Neuronal stem cell (in vitro differentiated cells): ENCODE results near the gene MAD1L1.

Experiments used
- DNase-seq: peaks from one replicate; pipeline ENCODE4 v3.0.0-alpha.2; 2013; ENCODE audit warnings: low spot score
- H2AFZ ChIP-seq: one replicate; pipeline ENCODE4 v1.6.1; 2013; ENCODE audit warnings: mild to moderate bottlenecking, low read length, inconsistent platforms
- H2AK5ac ChIP-seq: 2 replicates; pipeline ENCODE4 v1.6.1; 2013; ENCODE audit warnings: low read depth, mild to moderate bottlenecking, inconsistent platforms, low read length, moderate library complexity, mixed read lengths
- H2BK120ac ChIP-seq: 2 replicates; pipeline ENCODE4 v1.6.1; 2013; ENCODE audit warnings: low read depth, mild to moderate bottlenecking, inconsistent platforms, low read length, moderate library complexity, mixed read lengths
- H2BK12ac ChIP-seq: one replicate; pipeline ENCODE4 v1.6.1; 2013; ENCODE audit warnings: low read length, inconsistent platforms
- H2BK15ac ChIP-seq: 2 replicates; pipeline ENCODE4 v1.6.1; 2013; ENCODE audit warnings: mild to moderate bottlenecking, low read length, inconsistent platforms, mixed read lengths
- H2BK5ac ChIP-seq: one replicate; pipeline ENCODE4 v1.6.1; 2013; ENCODE audit warnings: inconsistent platforms, mild to moderate bottlenecking, low read length, moderate library complexity
- H3K14ac ChIP-seq: one replicate; pipeline ENCODE4 v1.6.1; 2013; ENCODE audit warnings: low read length, inconsistent platforms
- H3K18ac ChIP-seq: 2 replicates; pipeline ENCODE4 v1.6.1; 2013; ENCODE audit warnings: low read length, inconsistent platforms
- H3K23ac ChIP-seq: 2 replicates; pipeline ENCODE4 v1.6.1; 2013; ENCODE audit warnings: low read depth, mild to moderate bottlenecking, mixed read lengths, low read length, inconsistent platforms; ENCODE audit not compliant: poor library complexity
- H3K27ac ChIP-seq: replicated peaks from 3 replicates; pipeline ENCODE4 v1.5.1; 2013; ENCODE audit warnings: low read length, inconsistent platforms
- H3K27me3 ChIP-seq, 3 experiments: 2 replicates each; pipeline ENCODE4 v1.6.1; 2013; ENCODE audit warnings: low read length in 3 of 3, mild to moderate bottlenecking in 2 of 3, inconsistent platforms in 1 of 3, low read depth in 1 of 3, mixed read lengths in 1 of 3, moderate library complexity in 1 of 3; ENCODE audit not compliant: control insufficient read depth in 3 of 3, insufficient read depth in 3 of 3
- H3K36me3 ChIP-seq, 2 donors: replicated peaks in 1 of 2; 2 replicates each; pipeline ENCODE4 v1.6.1; 2013; ENCODE audit warnings: low read length in 2 of 2; ENCODE audit not compliant: control insufficient read depth in 2 of 2, insufficient read depth in 2 of 2
- H3K4ac ChIP-seq: 2 replicates; pipeline ENCODE4 v1.6.1; 2013; ENCODE audit warnings: inconsistent platforms, mild to moderate bottlenecking, low read length, moderate library complexity
- H3K4me1 ChIP-seq, 2 donors: 1 replicate in 1 of 2; 2 replicates in 1 of 2; pipeline ENCODE4 v1.6.1; 2013; ENCODE audit warnings: low read length in 2 of 2, low read depth in 1 of 2; ENCODE audit not compliant: control insufficient read depth in 2 of 2, insufficient read depth in 1 of 2
- H3K4me2 ChIP-seq: one replicate; pipeline ENCODE4 v1.6.1; 2013; ENCODE audit warnings: mild to moderate bottlenecking, low read length, inconsistent platforms; ENCODE audit not compliant: insufficient read depth, poor library complexity, severe bottlenecking
- H3K4me3 ChIP-seq, 2 donors: 2 replicates each; pipeline ENCODE4 v1.5.1; 2013; ENCODE audit warnings: low read length in 2 of 2, mild to moderate bottlenecking in 2 of 2, inconsistent platforms in 1 of 2, moderate library complexity in 1 of 2
- H3K79me1 ChIP-seq: one replicate; pipeline ENCODE4 v1.6.1; 2013; ENCODE audit warnings: low read depth, mild to moderate bottlenecking, inconsistent platforms, low read length, moderate library complexity
- H3K9ac ChIP-seq: one replicate; pipeline ENCODE4 v1.6.1; 2013; ENCODE audit warnings: mild to moderate bottlenecking, low read depth, low read length, inconsistent platforms; ENCODE audit not compliant: poor library complexity
- H3K9me3 ChIP-seq, 2 donors: replicated peaks in 1 of 2; 2 replicates each; pipeline versions ENCODE3 to v1.6.1; 2013; ENCODE audit warnings: low read length in 2 of 2, mild to moderate bottlenecking in 2 of 2, inconsistent platforms in 1 of 2, low read depth in 1 of 2, mixed read lengths in 1 of 2, moderate library complexity in 1 of 2; ENCODE audit not compliant: control insufficient read depth in 2 of 2, insufficient read depth in 1 of 2
- H4K8ac ChIP-seq: one replicate; pipeline ENCODE4 v1.6.1; 2013; ENCODE audit warnings: low read depth, mild to moderate bottlenecking, inconsistent platforms, low read length, moderate library complexity
- H4K91ac ChIP-seq: one replicate; pipeline ENCODE4 v1.6.1; 2013; ENCODE audit warnings: low read length, low read depth, mild to moderate bottlenecking, inconsistent platforms; ENCODE audit not compliant: poor library complexity
- WGBS, 2 donors: extraction: QIAGEN DNeasy Blood & Tissue Kit; methylation state at CpG; one replicate each; pipeline ENCODE4 v1.1.7; 2013; ENCODE audit warnings: missing lambda C conversion rate in 2 of 2, mixed read lengths in 1 of 2; ENCODE audit not compliant: insufficient read length in 2 of 2, insufficient replicate concordance in 1 of 2; ENCODE audit errors: extremely low coverage in 2 of 2; 5-methylcytosine and 5-hydroxymethylcytosine counted together

Gene MAD1L1

GRCh38 chr7:1849351-1850041 lies 383.2 kb downstream of the MAD1L1 start:
- no CpG with 5 or more reads among the region's 35 CpGs for WGBS, 2 donors
- H2AK5ac ChIP-seq = no peak overlapping the region
- no peak overlapping the region for H4K91ac ChIP-seq
- H3K18ac ChIP-seq = peak overlapping the region; percentile 86
- H3K9me3 ChIP-seq = no peaks in the 10 kb centered on the region
- H2AFZ ChIP-seq = no peak overlapping the region
- peaks cover 2% of the 10 kb centered on the region in 2 donors for H3K4me1 ChIP-seq
- H2BK15ac ChIP-seq = no peak overlapping the region
- no peak overlapping the region for H3K4me2 ChIP-seq
- H3K4me3 ChIP-seq = no peak overlapping the region
- H3K4ac ChIP-seq = no peak overlapping the region
- H2BK12ac ChIP-seq = no peak overlapping the region
- peak overlapping the region; percentile 7 for H3K9ac ChIP-seq
- H3K79me1 ChIP-seq = peaks cover 6% of the 10 kb centered on the region
- DNase-seq = no peak
- peak overlapping the region; percentile 61 for H3K23ac ChIP-seq
- no peaks in the 10 kb centered on the region for H3K36me3 ChIP-seq
- H3K27ac ChIP-seq = no peak overlapping the region
- H3K14ac ChIP-seq = no peak overlapping the region
- H2BK120ac ChIP-seq = no peak overlapping the region
- no peak overlapping the region for H4K8ac ChIP-seq
- no peak overlapping the region for H2BK5ac ChIP-seq
- no peaks in the 10 kb centered on the region for H3K27me3 ChIP-seq

- Histone ChIP-seq H2BK120ac (no peak overlapping the region), H3K36me3 (no peaks in the 10 kb centered on the region), H3K79me1 (peaks cover 6% of the 10 kb centered on the region), H3K27ac (no peak overlapping the region), H3K9ac (peak overlapping the region; percentile 7), H4K8ac (no peak overlapping the region), H3K4me2 (no peak overlapping the region), H3K27me3 (no peaks in the 10 kb centered on the region), H2AK5ac (no peak overlapping the region), H3K4me3 (peak overlapping the region in 1 of 2 donors; percentile 61), H2BK15ac (no peak overlapping the region), H3K4me1 (peaks cover 2% of the 10 kb centered on the region in 2 donors), H3K9me3 (no peaks in the 10 kb centered on the region), H2AFZ (no peak overlapping the region), H3K23ac (peak overlapping the region; percentile 61), H3K4ac (no peak overlapping the region), H4K91ac (no peak overlapping the region), H3K14ac (peak overlapping the region; percentile 61), H3K18ac (peak overlapping the region; percentile 5), H2BK12ac (no peak overlapping the region), H2BK5ac (no peak overlapping the region)
- WGBS, 2 donors = no CpG with 5 or more reads among the region's 15 CpGs
- no peak for DNase-seq
Observed at GRCh38 chr7:1848911-1849311, 383.8 kb downstream of the MAD1L1 start.

GRCh38 chr7:1848013-1848640 lies 384.6 kb downstream of the MAD1L1 start:
- no CpG with 5 or more reads among the region's 23 CpGs for WGBS, 2 donors
- no peak overlapping the region for H3K4ac ChIP-seq
- no peaks in the 10 kb centered on the region for H3K27me3 ChIP-seq
- peak overlapping the region; percentile 51 for H3K14ac ChIP-seq
- H3K4me2 ChIP-seq = no peak overlapping the region
- peaks cover 6% of the 10 kb centered on the region for H3K79me1 ChIP-seq
- H3K36me3 ChIP-seq = no peaks in the 10 kb centered on the region
- H3K4me3 ChIP-seq = no peak overlapping the region
- H3K23ac ChIP-seq = no peak overlapping the region
- H3K9me3 ChIP-seq = no peaks in the 10 kb centered on the region
- DNase-seq = no peak
- H2BK120ac ChIP-seq = no peak overlapping the region
- H3K27ac ChIP-seq = no peak overlapping the region
- H2AK5ac ChIP-seq = no peak overlapping the region
- H3K4me1 ChIP-seq = peaks cover 2% of the 10 kb centered on the region in 2 donors
- peak overlapping the region; percentile 24 for H2BK5ac ChIP-seq
- H2BK12ac ChIP-seq = no peak overlapping the region
- no peak overlapping the region for H4K8ac ChIP-seq
- no peak overlapping the region for H2BK15ac ChIP-seq
- H4K91ac ChIP-seq = no peak overlapping the region
- no peak overlapping the region for H2AFZ ChIP-seq
- peak overlapping the region; percentile 54 for H3K18ac ChIP-seq
- no peak overlapping the region for H3K9ac ChIP-seq

- Histone ChIP-seq H3K4me1 (peaks cover 2% of the 10 kb centered on the region in 2 donors), H3K4ac (no peak overlapping the region), H3K23ac (no peak overlapping the region), H4K91ac (no peak overlapping the region), H4K8ac (no peak overlapping the region), H3K79me1 (peaks cover 6% of the 10 kb centered on the region), H3K18ac (no peak overlapping the region), H3K4me2 (no peak overlapping the region), H3K14ac (peak overlapping the region; percentile 6), H3K27ac (no peak overlapping the region), H3K27me3 (no peaks in the 10 kb centered on the region), H3K4me3 (no peak overlapping the region), H3K9ac (no peak overlapping the region), H2BK15ac (no peak overlapping the region), H3K36me3 (no peaks in the 10 kb centered on the region), H2BK5ac (peak overlapping the region; percentile 77), H2AK5ac (no peak overlapping the region), H3K9me3 (no peaks in the 10 kb centered on the region), H2AFZ (no peak overlapping the region), H2BK120ac (peak overlapping the region; percentile 36), H2BK12ac (no peak overlapping the region)
- DNase-seq = no peak
- WGBS, 2 donors = no CpG with 5 or more reads among the region's 30 CpGs
Observed at GRCh38 chr7:1847260-1848001, 385.3 kb downstream of the MAD1L1 start.
